Measurements from ENCODE around the gene ATG16L2. TPM values are rescaled to one million over a fixed set of nuclear protein-coding genes. Genes with fewer than 3 reads are reported as not detected.
A peak's percentile ranks its signal among the peaks of the same experiment; 100 is the strongest.

The ATG16L2 gene
- total RNA-seq, 2 experiments from 2014 or later = 108 to 113 TPM

GRCh38 chr11:72775288-72776110 is 38.7 kb upstream of the ATG16L2 start:
- H3K27ac Mint-ChIP-seq = no peak overlapping the region
- no peaks in the 10 kb centered on the region for H3K36me3 Mint-ChIP-seq (ENCODE audit: low read depth)
- H3K4me3 Mint-ChIP-seq = no peak overlapping the region
- CTCF ChIA-PET = interaction anchor here (0.6 to 2.2 kb wide), 9 partner anchors 10 to 935 kb away, joined by 3 to 5 read pairs (median 3); partner anchors contain the start of gene STARD10
- POLR2A ChIA-PET = no interaction called here
- peaks cover 6% of the 10 kb centered on the region for H3K4me1 Mint-ChIP-seq
- H3K27me3 Mint-ChIP-seq = peaks cover 3% of the 10 kb centered on the region
- no peak for DNase-seq
- no peaks in the 10 kb centered on the region for H3K9me3 Mint-ChIP-seq

GRCh38 chr11:72776117-72776843 is 37.9 kb upstream of the ATG16L2 start:
- peaks cover 6% of the 10 kb centered on the region for H3K4me1 Mint-ChIP-seq
- no peaks in the 10 kb centered on the region for H3K36me3 Mint-ChIP-seq (ENCODE audit: low read depth)
- POLR2A ChIA-PET = no interaction called here

GRCh38 chr11:72776844-72777754 is 37.1 kb upstream of the ATG16L2 start:
- ChIA-PET CTCF (interaction anchor here (1.3 to 2.7 kb wide), 8 partner anchors 9 to 52 kb away, joined by 3 to 12 read pairs (median 5); partner anchors contain the start of gene STARD10), POLR2A (no interaction called here)
- Mint-ChIP-seq H3K27ac (no peak overlapping the region), H3K36me3 (ENCODE audit: low read depth) (no peaks in the 10 kb centered on the region), H3K4me3 (no peak overlapping the region), H3K27me3 (peaks cover 3% of the 10 kb centered on the region), H3K9me3 (no peaks in the 10 kb centered on the region), H3K4me1 (peaks cover 9% of the 10 kb centered on the region)
- DNase-seq = no peak

More at GRCh38 chr11:72776117-72776843, 37.9 kb upstream of the ATG16L2 start:
- Mint-ChIP-seq H3K27ac (no peak overlapping the region), H3K4me3 (no peak overlapping the region), H3K27me3 (peaks cover 3% of the 10 kb centered on the region), H3K9me3 (no peaks in the 10 kb centered on the region)
- no peak for DNase-seq
- CTCF ChIA-PET = interaction anchor here (0.6 to 2.2 kb wide), 7 partner anchors 8 to 935 kb away, joined by 3 to 6 read pairs (median 3); partner anchors contain the start of gene STARD10

GRCh38 chr11:72777755-72778278 is 36.4 kb upstream of the ATG16L2 start:
- H3K4me1 Mint-ChIP-seq = peaks cover 13% of the 10 kb centered on the region
- ChIA-PET POLR2A (no interaction called here), CTCF (interaction anchor here (0.9 to 2.7 kb wide), 6 partner anchors 9 to 27 kb away, joined by 3 to 12 read pairs (median 6); partner anchors contain the start of gene STARD10)
- no peaks in the 10 kb centered on the region for H3K9me3 Mint-ChIP-seq
- H3K36me3 Mint-ChIP-seq (ENCODE audit: low read depth) = no peaks in the 10 kb centered on the region
- no peak overlapping the region for H3K4me3 Mint-ChIP-seq
- no peak overlapping the region for H3K27ac Mint-ChIP-seq
- no peak for DNase-seq
- H3K27me3 Mint-ChIP-seq = peaks cover 3% of the 10 kb centered on the region

GRCh38 chr11:72778535-72779494 is 35.4 kb upstream of the ATG16L2 start:
- no peak for DNase-seq
- Mint-ChIP-seq H3K4me1 (peaks cover 13% of the 10 kb centered on the region), H3K27me3 (peaks cover 3% of the 10 kb centered on the region), H3K36me3 (ENCODE audit: low read depth) (no peaks in the 10 kb centered on the region), H3K9me3 (no peaks in the 10 kb centered on the region), H3K4me3 (no peak overlapping the region), H3K27ac (no peak overlapping the region)
- ChIA-PET POLR2A (no interaction called here), CTCF (interaction anchor here (0.7 to 2.7 kb wide), 6 partner anchors 10 to 54 kb away, joined by 3 to 12 read pairs (median 4); partner anchors contain the start of gene STARD10)

DNA sequence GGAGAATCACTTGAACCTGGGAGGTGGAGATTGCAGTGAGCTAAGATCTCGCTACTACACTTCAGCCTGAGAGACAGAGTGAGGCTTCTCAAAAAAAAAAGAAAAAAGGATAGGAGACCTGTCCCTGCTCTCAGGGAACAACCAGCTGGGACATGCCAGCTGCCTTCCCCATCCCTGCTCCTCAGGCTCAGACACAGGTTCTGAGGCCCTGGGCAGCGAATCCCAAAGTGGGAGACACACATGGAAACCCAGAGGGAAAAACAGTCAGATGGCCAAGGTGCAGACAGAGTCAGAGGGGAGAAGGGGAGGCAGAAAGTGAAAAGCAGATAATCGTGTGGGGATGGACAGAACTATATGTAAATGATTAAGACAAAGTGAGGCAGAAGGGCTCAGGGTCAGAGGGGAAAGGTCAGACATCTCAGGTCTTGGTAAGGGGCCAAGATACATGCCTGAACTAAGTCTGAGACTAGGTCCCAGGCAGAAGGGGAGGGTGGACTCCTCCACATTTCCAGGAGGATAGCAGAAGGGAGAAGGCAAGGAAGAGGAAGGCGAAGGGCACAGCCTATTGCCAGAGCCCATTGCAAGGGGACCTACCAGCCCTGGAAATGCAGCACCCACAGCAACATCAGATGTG is 34.6 kb upstream of the ATG16L2 start:
- CTCF ChIA-PET = interaction anchor here (0.7 to 2.7 kb wide), 2 partner anchors 9 to 54 kb away, joined by 3 to 12 read pairs; no protein-coding TSS in a partner anchor
- Mint-ChIP-seq H3K4me3 (peak overlapping the region; percentile 30), H3K4me1 (peaks cover 13% of the 10 kb centered on the region), H3K27me3 (peaks cover 3% of the 10 kb centered on the region), H3K36me3 (ENCODE audit: low read depth) (no peaks in the 10 kb centered on the region), H3K27ac (no peak overlapping the region), H3K9me3 (no peaks in the 10 kb centered on the region)
- no peak for DNase-seq
- POLR2A ChIA-PET = no interaction called here

DNA sequence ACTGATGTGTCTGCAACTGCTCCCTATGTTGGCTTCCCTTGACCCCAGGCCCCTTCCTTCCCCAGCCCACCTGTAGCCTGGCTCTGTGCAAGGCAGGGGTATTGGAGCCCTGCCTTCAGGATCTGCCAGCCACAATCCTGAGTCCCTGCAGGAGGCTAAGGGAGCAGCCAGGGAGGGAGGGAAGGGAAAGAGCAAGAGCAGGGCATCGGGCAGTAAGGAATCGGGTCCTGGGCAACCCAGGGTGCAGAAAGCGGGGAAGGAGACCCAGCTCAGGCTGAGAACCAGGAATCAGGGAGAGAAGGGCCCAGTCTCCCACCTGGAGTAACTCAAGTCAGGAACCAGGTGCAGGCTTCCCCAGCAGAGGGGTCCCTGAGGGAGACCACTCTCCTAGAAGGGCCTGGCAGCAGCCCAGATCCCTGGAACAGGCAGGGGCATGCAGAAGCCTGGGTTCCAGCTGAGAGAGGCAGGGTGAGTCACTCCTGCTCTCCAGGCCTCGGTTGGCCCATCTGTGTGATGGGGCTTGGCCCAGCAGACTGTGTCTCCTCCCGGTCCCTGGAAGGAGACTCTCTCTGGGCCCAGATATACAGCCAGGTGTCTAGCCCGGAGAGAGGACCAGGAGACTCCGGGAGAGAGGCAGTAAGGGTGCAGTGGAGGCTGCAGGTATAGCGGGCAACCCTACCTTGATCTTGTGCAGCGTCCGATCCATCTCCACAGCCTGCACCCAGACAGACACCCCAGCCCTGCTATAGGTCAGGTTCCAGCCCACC is 33.7 kb upstream of the ATG16L2 start:
- Mint-ChIP-seq H3K36me3 (ENCODE audit: low read depth) (no peaks in the 10 kb centered on the region), H3K9me3 (no peaks in the 10 kb centered on the region), H3K27ac (no peak overlapping the region), H3K4me3 (peak overlapping the region; percentile 63), H3K4me1 (peaks cover 13% of the 10 kb centered on the region), H3K27me3 (peaks cover 3% of the 10 kb centered on the region)
- CTCF ChIA-PET = interaction anchor here (0.6 to 5.3 kb wide), 2 partner anchors 13 to 31 kb away, joined by 3 to 29 read pairs; partner anchors contain the start of gene STARD10
- POLR2A ChIA-PET = no interaction called here
- no peak for DNase-seq

- Mint-ChIP-seq H3K27me3 (peaks cover 3% of the 10 kb centered on the region), H3K4me3 (peak overlapping the region; percentile 63), H3K36me3 (ENCODE audit: low read depth) (no peaks in the 10 kb centered on the region), H3K4me1 (peaks cover 13% of the 10 kb centered on the region), H3K9me3 (no peaks in the 10 kb centered on the region), H3K27ac (no peak overlapping the region)
- DNase-seq = no peak
- ChIA-PET POLR2A (no interaction called here), CTCF (interaction anchor here (0.6 to 5.3 kb wide), 2 partner anchors 12 to 31 kb away, joined by 3 to 29 read pairs; partner anchors contain the start of gene STARD10)
Observed at GRCh38 chr11:72781063-72781312, 33.2 kb upstream of the ATG16L2 start.

- CTCF ChIA-PET = interaction anchor here (1.3 to 5.3 kb wide), 3 partner anchors 12 to 17 kb away, joined by 4 to 29 read pairs (median 4); partner anchors contain the start of gene STARD10
- Mint-ChIP-seq H3K4me3 (peak overlapping the region; percentile 70), H3K9me3 (no peaks in the 10 kb centered on the region), H3K27me3 (peaks cover 3% of the 10 kb centered on the region), H3K36me3 (ENCODE audit: low read depth) (no peaks in the 10 kb centered on the region), H3K27ac (no peak overlapping the region), H3K4me1 (peaks cover 12% of the 10 kb centered on the region)
- POLR2A ChIA-PET = no interaction called here
- DNase-seq = peak; percentile 40
Observed at GRCh38 chr11:72781313-72782080, 32.7 kb upstream of the ATG16L2 start.
